Stimulated activated CD8-positive, alpha-beta memory T cell treated with anti-CD3 and anti-CD28 coated beads, Interleukin-2, amount 100 ng/mL, for 1 hour (primary cell): ENCODE results near the gene PPP1R15A.
"Not testable (repeated sequence)": the region's sequence is repeated elsewhere in the genome, so short reads cannot be mapped to it uniquely, and the experiment has no call there.

ENCODE experiments used
- DNase-seq, 2 donors: peaks; one replicate each; pipeline ENCODE4 v3.0.0-alpha.2; 2020; ENCODE audit warnings: low read depth in 2 of 2

Gene PPP1R15A

GRCh38 chr19:48914181-48914580, 42.0 kb downstream of the PPP1R15A start:
- no peak for DNase-seq

GRCh38 chr19:48915757-48916156, 43.5 kb downstream of the PPP1R15A start:
- no peak for DNase-seq

- no peak for DNase-seq
These were observed 45.9 kb downstream of the PPP1R15A start for GRCh38 chr19:48918071-48918470.

- DNase-seq: no peak
These were observed 46.6 kb downstream of the PPP1R15A start for GRCh38 chr19:48918801-48919247.

GRCh38 chr19:48919271-48919670, 47.0 kb downstream of the PPP1R15A start:
- not testable (repeated sequence) for DNase-seq

GRCh38 chr19:48920949-48921348, 48.7 kb downstream of the PPP1R15A start:
- DNase-seq: no peak

GRCh38 chr19:48921721-48922500, 49.7 kb downstream of the PPP1R15A start:
- DNase-seq: no peak

- no peak for DNase-seq
These were observed 50.6 kb downstream of the PPP1R15A start for GRCh38 chr19:48922548-48923490.

GRCh38 chr19:48925240-48925843, 53.1 kb downstream of the PPP1R15A start:
- no peak for DNase-seq
